NCI-H146 treated with DMSO at 0.1 percent for 48 hours (cell line): ENCODE data around the gene GLI2.

ENCODE experiments used
- DNase-seq: peaks from one replicate; lab custom pipeline; 2025; ENCODE audit not compliant: unreplicated experiment; lab: John Stamatoyannopoulos, UW

The GLI2 gene

DNA sequence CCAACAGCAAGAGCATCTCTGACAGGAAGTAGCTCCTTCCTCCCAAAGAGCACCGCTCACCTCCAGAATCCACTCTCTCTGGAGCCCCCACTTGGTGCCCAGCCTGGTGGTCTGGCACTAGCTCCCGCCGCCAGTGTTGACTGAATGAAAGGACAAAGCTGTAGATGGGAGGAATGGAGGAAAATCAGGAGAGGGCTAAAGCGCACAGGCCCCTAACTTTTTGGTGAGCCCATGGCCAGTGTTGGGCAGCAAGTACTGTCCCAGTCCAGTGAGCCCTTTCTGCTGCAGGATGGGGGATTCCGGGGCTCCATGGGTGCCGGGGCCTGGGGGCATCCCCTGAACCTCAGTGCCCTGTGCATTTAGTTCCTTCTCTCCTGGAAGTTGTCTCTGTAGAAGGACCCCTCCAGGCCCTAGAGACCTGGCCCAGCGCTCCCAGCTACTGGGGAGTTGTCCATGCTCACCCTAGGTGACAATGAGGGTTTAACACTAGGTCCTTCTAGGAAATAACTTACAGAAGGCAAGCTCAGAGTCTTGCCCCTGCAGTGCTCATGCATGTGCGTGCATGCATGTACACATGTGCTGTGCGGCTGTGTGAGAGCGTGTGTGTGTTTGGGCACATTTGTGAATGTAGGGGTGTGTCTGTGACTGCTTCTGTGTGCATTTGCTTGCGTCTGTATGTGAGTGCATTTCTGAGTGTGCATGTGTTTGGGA, 33.6 kb downstream of the GLI2 start:
- DNase-seq: no peak

DNA sequence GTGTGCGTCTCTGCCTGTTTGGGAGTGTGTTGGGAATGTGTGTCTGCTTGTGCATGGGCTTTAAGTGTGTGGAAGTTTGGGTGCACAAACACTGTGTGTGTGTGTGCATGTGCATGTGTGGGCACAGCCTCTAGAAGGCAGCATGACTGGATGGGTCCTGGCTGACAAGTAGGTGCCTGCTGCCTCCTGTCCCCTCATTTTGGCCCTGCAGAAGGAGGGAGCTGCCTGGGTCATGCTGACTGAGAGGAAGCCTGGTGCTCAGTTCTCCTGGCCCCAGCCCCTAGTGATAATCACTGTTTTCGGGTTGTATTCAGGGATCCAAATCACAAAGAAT, 34.1 kb downstream of the GLI2 start:
- DNase-seq: no peak

DNA sequence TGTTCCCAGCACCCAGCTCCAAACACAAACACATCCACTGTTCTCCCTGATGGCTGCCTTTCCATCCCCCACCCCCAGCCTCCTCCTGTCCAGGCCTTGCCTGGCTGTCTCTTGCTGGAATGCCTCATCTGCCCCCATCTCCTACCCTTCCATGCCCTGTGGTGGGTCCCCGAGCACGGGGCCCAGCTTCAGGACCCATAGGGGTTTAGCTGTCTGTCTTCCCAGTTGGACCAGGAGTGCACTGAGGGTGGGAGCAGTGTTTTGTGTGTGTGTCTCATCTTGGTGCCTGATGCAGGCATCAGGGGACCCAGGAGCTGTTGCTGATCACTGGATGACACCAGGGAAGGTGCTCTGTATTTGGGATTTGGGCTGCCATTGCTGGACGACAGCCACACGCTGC, 34.5 kb downstream of the GLI2 start:
- DNase-seq: no peak

DNA sequence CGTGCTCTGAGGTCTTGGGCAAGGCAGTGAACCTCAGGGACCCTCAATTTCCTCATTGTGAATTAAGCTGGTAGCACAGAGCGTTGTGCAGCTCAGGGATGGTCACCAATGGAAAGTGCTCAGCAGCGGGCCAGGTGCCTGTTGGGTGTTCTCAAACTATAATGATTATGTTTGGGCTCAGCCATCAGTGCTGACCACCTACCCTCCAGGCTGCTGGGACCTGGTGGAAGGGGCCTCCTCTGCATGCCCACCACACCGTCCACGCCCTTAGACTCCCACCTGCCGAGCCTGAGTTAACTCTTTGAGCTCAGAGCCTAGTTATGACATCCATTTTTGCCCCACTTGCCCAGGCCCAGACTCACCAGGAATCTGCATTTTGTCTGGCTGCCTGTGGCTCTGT, 35.0 kb downstream of the GLI2 start:
- DNase-seq: no peak

DNA sequence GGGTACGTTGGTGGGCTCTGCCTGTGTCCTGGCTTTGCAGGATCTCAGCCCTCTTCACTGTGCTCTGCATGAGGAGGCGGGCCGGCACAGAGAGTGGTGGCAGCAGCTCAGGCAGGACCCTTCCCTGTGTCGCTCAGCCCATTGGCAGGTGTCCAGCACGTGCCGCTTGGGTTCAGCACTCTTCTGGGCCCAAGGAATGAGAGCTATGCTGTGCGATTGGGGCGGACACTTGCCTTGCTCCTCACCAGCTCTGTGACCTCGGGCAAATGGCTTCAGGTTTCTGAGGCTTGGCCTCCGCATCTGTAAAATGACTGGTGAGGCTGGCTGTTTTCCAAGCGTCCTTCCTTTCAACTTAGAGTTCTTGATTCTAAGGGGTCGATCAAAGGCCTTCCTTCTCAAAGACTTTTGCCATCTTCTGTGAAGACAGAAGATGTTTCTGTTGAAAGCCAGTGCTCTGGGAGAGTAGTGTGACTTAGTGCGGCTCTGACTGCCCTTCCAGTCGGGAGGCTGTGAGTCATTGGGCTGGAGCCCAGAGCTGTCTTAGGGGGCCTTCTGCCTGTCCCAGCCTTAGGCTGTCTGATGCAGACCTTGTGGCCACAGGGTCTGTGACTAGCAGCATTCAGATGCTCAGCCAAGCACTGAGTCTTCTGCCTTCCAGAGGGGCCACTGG, 35.6 kb downstream of the GLI2 start:
- DNase-seq: no peak

DNA sequence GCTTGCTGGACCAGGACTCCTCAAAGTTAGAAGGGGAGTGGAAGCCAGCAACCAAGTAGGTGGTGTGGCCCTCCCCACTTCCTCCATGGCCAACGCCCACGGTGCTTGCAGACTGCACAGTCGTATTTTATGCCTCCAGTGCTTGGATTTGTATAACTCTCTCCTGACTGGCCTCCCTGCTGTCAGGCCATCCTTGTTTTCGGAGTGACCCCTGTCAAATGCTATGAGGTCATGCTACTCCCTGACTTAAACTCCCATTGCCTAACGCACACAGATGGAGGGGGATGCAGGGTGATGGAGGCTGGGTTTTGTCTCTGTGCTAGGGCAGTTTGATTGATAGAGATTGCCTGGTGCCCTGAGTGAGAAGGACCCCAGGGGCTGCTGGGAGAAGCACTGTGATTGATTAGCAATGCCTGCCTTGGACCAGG, 36.1 kb downstream of the GLI2 start:
- DNase-seq: no peak

DNA sequence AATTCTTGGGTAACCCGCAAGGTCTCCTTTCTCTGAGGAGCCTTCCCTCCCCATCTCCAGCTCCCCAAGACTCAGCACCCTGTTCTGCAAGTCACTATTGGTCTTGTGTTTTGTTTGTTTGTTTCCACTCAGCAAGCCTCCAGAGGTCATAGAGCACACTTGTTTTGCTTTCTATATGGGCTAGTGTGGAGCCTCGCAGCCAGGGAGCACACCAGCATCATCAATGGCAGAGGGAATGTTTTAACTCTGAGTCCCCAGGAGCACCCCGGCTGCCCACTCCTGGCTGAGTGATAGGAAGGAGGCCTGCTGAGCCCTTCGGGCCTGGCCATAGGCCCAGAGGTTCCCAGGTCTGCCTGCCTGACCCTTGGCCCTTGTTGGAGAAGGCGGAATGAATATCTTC, 36.6 kb downstream of the GLI2 start:
- no peak for DNase-seq

DNA sequence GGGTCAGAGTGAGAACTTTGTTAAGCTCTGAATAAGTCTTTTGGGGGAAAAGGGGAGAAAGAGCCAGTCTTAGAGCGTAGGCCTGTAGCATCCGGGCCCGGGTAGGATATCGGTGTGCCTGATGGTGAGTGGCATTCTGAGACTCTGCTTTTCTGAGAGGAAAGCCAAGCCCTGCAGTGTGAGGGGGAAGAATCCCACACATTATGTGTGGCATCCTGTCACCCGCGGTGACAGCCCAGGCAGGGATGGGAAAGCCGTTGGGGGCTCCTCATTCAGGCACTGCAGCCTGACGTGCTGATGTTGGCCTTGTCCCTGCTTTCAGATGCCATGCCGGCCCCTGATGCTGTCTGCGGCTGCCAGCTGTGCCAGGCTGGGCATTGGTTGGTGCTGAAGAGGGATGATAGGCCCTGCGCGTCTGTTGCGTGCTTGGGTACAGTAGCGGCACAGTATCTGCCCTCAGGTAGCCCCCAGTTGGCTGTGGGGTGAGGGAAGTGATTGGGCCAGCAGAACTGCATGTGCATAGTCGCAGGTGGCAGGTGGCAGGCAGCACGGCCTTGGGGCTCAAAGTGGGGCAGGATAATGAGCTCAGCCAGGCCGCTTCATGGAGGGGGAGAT, 37.6 kb downstream of the GLI2 start:
- no peak for DNase-seq

DNA sequence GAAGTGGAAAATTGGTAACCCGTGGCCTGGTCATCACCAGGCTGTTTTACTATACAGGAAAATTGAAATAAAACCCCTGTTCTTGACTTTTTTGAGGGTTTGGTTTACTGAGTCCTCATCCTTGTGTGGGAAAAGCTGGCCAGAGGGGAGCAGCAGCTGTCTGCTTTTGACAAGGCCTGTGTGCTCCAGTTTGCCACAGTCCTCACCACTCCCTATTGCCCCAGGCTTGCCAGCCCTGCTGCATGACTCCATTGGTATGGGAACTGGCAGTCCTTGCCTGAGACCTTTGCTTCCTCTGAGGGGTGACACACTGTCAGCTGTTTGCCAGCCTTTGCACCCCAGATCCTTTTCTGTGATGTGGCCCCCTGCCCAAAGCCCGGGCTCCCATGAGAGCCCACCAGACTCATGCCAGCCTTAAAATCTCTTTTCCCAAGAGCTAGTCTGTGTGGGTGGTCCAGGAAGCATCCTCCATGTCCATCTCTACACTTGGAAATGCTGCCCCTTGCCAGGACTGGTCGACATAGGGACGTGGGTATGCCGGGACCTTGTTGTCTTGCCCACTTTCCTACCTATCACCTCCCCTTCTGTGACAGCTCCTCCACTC, 39.0 kb downstream of the GLI2 start:
- no peak for DNase-seq

DNA sequence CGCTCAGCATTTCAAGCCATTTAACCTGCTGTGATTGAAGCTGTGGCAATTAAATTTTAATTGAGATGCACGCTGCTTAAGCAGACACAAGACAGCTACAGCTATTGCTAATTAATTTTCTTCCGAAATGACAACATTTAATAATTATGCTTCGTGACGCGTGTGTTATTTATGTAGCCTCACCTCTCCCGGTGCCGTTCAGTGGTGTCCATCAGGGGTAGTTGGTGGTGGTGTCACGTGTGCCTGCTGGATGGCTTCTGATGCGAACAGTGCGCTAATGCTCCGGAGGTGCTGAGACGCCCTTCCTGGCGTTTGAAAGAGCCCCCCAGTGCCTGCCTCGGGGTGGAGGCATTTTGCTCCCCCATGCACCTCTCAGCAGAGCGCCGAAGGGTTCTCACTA, 39.5 kb downstream of the GLI2 start:
- no peak for DNase-seq

DNA sequence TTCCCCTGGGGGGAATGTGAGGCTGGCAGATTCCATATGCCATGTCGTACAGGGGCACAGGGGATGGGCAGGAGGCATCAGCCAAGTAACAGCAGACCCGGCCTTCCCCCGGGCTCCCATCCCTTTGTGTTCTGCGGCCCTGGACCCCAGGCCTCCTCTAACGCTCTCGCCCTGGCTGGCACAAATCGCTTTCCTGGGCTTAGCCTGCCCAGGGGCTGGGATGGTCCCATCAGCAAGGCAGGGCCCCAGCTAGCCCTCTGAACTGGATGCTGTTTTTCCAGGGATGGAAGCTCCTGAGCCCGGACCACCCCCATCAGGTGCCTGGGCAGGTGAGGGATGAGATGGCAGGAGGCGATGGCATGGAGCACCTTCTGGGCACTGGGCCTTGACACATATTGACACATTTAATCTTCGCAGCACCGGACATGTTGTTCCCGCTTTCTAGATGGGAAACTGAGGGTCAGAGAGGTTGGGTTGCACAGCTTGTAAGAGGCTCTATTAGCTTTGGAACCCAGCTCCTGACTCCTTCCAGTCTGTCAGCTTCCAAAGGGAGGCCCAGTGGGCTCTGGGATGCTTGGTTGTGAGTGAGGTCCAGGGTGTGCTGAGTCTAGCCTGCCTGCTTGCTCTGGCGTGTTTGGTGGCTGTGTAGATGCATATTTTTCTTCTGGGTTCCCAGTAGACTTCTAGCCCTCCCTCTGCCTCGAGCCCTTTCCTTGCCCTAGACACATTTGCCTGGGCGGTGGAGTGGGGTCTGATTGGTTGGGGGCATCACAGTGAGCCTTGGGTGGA, 40.3 kb downstream of the GLI2 start:
- DNase-seq: no peak

DNA sequence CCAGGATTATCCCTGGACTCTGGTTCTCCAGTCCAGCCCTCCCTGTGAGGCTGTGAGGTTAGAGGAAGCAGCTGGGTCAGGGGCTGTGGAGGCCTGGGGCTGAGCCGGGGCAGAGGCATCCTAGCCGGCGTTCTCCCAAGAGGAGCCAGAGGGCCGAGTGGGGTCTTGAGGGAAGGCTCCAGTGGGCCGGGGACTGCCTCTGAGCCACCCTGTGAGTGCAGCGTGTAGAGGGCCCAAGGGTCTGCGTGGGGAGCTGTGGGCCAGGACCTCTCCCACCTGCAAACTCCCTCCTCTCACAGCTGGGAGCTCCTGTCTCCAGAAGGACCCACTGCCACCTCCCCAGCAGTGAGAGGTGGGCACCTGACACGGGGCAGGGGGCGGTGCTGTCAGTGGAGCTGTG, 41.0 kb downstream of the GLI2 start:
- DNase-seq: no peak

DNA sequence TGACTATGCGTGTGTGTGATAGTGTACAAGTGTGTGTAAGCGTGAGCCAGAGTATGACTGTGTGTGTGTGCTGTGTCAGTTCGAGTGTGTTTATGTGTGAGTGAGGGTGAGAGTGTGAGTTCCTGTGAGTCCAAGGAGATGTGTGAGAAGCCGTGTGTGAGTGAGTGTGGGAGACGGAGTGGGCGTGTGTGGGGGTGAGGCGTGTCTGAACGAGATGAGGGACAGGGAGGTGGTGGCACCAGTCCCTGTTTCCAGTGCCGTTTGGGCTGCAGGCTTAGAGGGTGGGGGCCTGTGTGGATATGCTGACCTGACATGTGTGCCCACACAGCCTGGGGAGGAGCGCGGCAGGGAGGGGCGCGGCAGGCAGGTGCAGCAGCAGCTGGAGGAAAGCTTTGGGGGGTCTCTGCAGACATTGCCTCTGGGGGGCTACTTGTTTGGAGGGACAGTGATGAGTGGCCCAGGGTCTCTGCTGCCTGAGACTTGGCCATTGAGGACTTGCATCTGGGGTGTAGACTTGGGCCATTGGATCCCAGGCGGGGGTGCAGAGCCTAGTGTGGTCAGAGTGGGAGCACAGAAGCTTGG, 41.6 kb downstream of the GLI2 start:
- DNase-seq: no peak

DNA sequence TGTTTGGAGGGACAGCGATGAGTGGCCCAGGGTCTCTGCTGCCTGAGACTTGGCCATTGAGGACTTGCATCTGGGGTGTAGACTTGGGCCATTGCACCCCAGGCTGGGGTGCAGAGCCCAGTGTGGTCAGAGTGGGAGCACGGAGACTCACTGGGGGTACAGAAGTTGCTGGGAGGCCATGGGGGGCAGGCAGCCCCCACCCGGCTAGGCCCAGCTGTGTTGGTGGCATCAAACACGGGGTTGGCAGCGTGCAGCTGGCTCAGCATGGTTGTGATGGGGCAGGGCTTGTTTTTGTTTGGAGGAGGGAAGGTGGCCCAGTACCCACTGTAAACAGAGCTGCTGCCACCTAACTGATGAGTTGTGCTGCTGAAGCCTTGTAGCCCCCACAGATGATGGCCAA, 42.1 kb downstream of the GLI2 start:
- DNase-seq: no peak

DNA sequence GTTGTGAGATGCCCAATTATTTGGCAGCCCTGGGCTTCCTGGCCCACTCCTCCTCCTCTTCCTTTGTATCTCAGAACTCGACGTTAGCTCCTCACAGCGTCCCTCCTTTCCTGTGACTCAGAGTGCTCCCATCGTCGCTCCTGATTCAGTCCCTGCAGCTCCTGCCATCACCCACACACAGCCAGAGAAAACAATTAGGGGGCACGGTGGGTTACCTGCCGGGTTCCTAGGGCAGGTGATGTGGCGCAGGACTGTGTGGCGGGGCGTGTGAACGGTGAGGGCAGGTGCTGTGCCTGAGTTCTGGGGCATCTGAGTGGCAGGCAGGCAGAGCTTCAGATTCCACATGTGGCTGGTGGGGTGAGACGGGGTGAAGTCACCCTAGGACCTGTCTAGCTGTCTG, 42.6 kb downstream of the GLI2 start:
- DNase-seq: no peak

DNA sequence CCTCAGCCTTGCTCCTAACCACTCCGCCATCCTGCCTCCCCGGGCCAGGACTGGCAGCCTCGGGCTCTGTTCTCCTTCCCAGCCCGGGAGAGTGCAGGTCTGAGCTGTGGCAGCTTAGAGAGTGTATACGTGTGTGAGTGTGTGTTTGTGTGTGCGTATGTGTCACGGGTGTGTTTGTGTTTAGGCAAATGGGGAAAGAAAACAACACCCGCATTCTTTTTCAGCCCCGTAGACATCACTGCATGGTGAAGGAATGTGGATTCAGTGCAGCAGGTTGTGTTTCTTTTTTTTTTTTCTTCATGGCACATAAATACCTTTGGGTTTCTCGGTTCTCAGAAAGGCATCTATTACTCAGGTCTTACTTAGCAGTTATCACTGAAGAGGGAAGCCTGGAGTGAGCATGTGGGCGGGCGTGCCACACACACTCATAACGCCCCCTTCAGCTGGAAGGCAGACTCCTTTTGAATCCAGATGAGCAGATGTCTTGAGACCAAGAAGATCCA, 44.2 kb downstream of the GLI2 start:
- no peak for DNase-seq

DNA sequence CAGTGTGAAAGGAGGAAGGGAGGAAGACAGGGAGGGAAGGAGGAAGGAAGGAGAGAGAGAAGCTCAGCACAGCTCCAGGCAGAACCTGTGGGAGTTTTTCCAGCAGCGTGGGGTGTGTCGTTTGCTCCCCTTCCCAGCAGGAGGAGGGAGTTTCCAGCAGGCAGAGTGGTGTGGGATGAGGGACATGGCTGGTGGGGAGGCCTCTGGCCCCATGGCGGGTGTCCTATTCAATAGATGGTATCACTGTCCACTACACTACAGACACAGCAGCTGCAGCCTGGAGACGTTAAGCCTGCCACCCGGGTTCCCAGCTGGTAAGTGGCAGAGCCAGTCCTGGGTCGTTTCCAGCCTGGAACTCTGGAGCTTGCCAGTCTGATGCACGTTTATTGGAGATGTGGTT, 44.7 kb downstream of the GLI2 start:
- no peak for DNase-seq

DNA sequence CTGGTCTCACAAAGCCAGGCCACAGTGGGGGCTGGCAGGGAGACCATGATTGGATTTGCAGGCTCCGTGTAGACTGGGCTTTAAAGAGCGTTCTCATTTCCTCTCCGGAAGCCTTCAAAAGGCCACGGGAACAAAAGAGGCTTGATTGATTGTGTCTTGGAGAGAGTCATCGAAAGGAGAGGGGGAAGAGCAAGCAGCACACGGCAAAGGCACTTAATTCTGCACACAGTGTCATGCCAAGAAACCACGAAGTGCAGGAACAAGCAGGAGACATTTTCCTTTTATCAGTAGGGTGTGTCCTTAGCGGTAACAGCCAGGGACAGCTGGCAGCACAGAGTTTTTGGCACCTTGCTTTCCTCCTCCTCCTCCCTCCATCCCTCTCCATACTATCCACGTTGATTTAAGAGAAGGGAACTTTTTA, 47.7 kb downstream of the GLI2 start:
- DNase-seq: no peak

DNA sequence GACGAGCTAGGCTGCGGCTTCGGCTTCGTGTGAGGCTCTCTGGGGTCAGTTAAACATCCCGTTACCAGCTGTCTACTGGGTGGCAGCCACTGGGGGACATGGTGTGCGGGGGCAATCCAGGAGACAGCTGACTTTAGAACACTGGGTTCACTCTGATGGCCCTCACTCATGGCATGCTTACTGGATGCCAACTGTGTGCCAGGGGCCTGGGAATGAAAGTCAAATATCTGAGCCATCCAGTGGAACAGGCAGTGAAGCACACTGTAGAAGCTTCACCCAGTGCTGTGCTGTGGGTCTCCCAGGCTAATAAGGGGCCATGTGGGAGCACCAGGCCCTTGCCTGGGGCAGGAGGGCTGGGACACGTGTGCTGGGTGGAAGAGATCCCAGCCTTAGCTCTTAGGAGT, 48.3 kb downstream of the GLI2 start:
- no peak for DNase-seq
